ENCODE measurements around the gene RNF217.

Gene RNF217

GRCh38 chr6:124996411-124996810 is 34.2 kb downstream of the RNF217 start:
- H3K9me2 ChIP-seq (replicated peaks; ENCODE audit: low read depth, low read length): no peaks in the 10 kb centered on the region
- no peak overlapping the region for H3K4me3 ChIP-seq (ENCODE audit: low read length, poor library complexity, severe bottlenecking)
- H4K20me1 ChIP-seq (ENCODE audit: insufficient read depth, low read length, poor library complexity, severe bottlenecking): no peaks in the 10 kb centered on the region
- no peaks in the 10 kb centered on the region for H3K9me3 ChIP-seq (ENCODE audit: insufficient read depth, low read depth, low read length)
- H3K4me2 ChIP-seq (ENCODE audit: low read depth, low read length, poor library complexity, severe bottlenecking): no peak overlapping the region
- TF ChIP-seq EZH2phosphoT487 (IDR thresholded peaks at IDR 0.05; ENCODE audit: borderline replicate concordance): no peak
- TF ChIP-seq, protein P1, sequence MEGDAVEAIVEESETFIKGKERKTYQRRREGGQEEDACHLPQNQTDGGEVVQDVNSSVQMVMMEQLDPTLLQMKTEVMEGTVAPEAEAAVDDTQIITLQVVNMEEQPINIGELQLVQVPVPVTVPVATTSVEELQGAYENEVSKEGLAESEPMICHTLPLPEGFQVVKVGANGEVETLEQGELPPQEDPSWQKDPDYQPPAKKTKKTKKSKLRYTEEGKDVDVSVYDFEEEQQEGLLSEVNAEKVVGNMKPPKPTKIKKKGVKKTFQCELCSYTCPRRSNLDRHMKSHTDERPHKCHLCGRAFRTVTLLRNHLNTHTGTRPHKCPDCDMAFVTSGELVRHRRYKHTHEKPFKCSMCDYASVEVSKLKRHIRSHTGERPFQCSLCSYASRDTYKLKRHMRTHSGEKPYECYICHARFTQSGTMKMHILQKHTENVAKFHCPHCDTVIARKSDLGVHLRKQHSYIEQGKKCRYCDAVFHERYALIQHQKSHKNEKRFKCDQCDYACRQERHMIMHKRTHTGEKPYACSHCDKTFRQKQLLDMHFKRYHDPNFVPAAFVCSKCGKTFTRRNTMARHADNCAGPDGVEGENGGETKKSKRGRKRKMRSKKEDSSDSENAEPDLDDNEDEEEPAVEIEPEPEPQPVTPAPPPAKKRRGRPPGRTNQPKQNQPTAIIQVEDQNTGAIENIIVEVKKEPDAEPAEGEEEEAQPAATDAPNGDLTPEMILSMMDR (conservative IDR thresholded peaks at IDR 0.05; ENCODE audit: low read length): no peak
- H3F3A ChIP-seq (ENCODE audit: low read depth): no peaks in the 10 kb centered on the region
- H3K27me3 ChIP-seq (ENCODE audit: insufficient read depth, low read length, poor library complexity, severe bottlenecking): no peaks in the 10 kb centered on the region
- no peaks in the 10 kb centered on the region for H3K4me1 ChIP-seq (ENCODE audit: insufficient read depth, low read length, poor library complexity, severe bottlenecking)
- no peak overlapping the region for H2AFZ ChIP-seq (ENCODE audit: low read length)
- H3K36me3 ChIP-seq (ENCODE audit: insufficient read depth, low read length): no peaks in the 10 kb centered on the region
- H3K79me2 ChIP-seq (ENCODE audit: insufficient read depth, low read length): no peaks in the 10 kb centered on the region
- H3K9ac ChIP-seq (ENCODE audit: low read depth, low read length, poor library complexity, severe bottlenecking): no peak overlapping the region

DNA sequence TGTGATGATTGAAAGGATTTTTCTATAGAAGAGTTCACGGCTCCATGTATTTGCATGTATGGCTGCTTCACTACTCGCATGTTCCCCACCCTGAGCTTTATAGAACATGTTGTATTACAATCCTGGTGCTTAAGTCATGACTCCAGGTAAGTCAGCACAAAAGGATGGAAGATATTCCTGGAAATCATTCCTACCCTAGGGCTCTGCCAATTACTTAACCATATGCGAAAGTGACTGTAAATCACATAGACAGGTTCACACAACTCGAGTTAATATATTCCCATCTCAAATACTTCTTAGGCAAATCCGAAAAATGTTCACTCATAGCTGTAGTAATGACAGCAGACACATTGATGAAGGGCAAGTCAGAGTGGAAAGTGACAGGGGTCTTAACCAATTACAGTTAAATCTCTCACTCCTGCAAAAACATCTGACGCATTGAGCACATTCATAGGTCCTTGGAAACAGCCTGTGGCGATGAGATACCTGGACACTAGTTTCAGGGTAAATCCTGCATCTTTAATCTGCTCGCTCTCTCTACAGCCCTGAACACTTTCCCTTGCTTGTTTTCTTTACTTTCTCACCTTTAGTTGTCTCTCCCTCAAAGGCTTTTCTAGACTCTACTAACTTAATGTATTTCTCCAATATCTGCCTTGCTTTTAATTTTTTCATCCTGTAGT is 35.1 kb downstream of the RNF217 start:
- no peaks in the 10 kb centered on the region for H3K36me3 ChIP-seq (ENCODE audit: insufficient read depth, low read length)
- no peaks in the 10 kb centered on the region for H3K27me3 ChIP-seq (ENCODE audit: insufficient read depth, low read length, poor library complexity, severe bottlenecking)
- H3F3A ChIP-seq (ENCODE audit: low read depth): no peaks in the 10 kb centered on the region
- H4K20me1 ChIP-seq (ENCODE audit: insufficient read depth, low read length, poor library complexity, severe bottlenecking): no peaks in the 10 kb centered on the region
- H2AFZ ChIP-seq (ENCODE audit: low read length): no peak overlapping the region
- H3K9me3 ChIP-seq (ENCODE audit: insufficient read depth, low read depth, low read length): no peaks in the 10 kb centered on the region
- no peak for TF ChIP-seq EZH2phosphoT487 (IDR thresholded peaks at IDR 0.05; ENCODE audit: borderline replicate concordance)
- TF ChIP-seq, protein P1 (conservative IDR thresholded peaks at IDR 0.05; ENCODE audit: low read length): no peak
- no peaks in the 10 kb centered on the region for H3K4me1 ChIP-seq (ENCODE audit: insufficient read depth, low read length, poor library complexity, severe bottlenecking)
- H3K4me3 ChIP-seq (ENCODE audit: low read length, poor library complexity, severe bottlenecking): no peak overlapping the region
- H3K79me2 ChIP-seq (ENCODE audit: insufficient read depth, low read length): no peaks in the 10 kb centered on the region
- no peak overlapping the region for H3K4me2 ChIP-seq (ENCODE audit: low read depth, low read length, poor library complexity, severe bottlenecking)
- H3K9me2 ChIP-seq (replicated peaks; ENCODE audit: low read depth, low read length): no peaks in the 10 kb centered on the region
- no peak overlapping the region for H3K9ac ChIP-seq (ENCODE audit: low read depth, low read length, poor library complexity, severe bottlenecking)

DNA sequence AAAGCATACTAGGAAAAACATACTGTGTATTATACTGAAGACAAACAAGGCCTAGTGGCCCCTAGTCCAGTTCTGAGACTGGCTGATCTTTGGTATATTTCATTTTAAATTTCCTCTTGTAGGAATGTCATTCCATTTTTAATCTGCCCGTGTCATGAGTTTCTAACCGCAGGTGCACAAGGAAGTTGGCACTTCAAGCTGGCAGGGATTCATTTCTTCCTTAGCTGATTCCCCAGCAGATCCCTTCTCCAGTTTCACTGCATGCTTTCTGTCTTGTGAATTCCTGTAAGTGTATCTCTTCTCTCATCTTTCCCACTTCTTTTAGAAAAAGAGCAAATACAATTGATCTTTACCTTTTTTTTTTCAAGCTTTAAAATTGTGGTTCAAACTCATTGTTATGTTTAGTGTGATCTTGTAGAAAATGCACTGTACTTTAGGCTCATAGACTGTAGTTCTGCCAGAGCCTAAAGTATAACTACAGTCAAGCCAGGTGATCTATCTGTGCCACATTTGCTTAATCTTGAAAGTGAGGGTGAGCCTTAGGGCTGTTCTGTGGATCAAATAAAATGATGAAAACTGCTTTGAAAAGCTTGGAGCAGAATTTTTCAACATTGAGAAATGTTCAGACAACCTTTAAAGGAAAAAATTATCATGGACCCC is 37.0 kb downstream of the RNF217 start:
- H3K36me3 ChIP-seq (ENCODE audit: insufficient read depth, low read length): no peaks in the 10 kb centered on the region
- no peaks in the 10 kb centered on the region for H3F3A ChIP-seq (ENCODE audit: low read depth)
- H3K27me3 ChIP-seq (ENCODE audit: insufficient read depth, low read length, poor library complexity, severe bottlenecking): no peaks in the 10 kb centered on the region
- TF ChIP-seq, protein P1 (conservative IDR thresholded peaks at IDR 0.05; ENCODE audit: low read length): no peak
- TF ChIP-seq EZH2phosphoT487 (IDR thresholded peaks at IDR 0.05; ENCODE audit: borderline replicate concordance): no peak
- no peak overlapping the region for H3K4me2 ChIP-seq (ENCODE audit: low read depth, low read length, poor library complexity, severe bottlenecking)
- H3K4me1 ChIP-seq (ENCODE audit: insufficient read depth, low read length, poor library complexity, severe bottlenecking): no peaks in the 10 kb centered on the region
- H3K9me2 ChIP-seq (replicated peaks; ENCODE audit: low read depth, low read length): no peaks in the 10 kb centered on the region
- no peak overlapping the region for H2AFZ ChIP-seq (ENCODE audit: low read length)
- H3K79me2 ChIP-seq (ENCODE audit: insufficient read depth, low read length): no peaks in the 10 kb centered on the region
- H3K9ac ChIP-seq (ENCODE audit: low read depth, low read length, poor library complexity, severe bottlenecking): no peak overlapping the region
- H4K20me1 ChIP-seq (ENCODE audit: insufficient read depth, low read length, poor library complexity, severe bottlenecking): no peaks in the 10 kb centered on the region
- no peaks in the 10 kb centered on the region for H3K9me3 ChIP-seq (ENCODE audit: insufficient read depth, low read depth, low read length)
- no peak overlapping the region for H3K4me3 ChIP-seq (ENCODE audit: low read length, poor library complexity, severe bottlenecking)

Data from Loucy (cell line).